Thoracic aorta (tissue), 2 donors: ENCODE results near the gene GALE. TPM values are rescaled to one million over a fixed set of nuclear protein-coding genes. Genes with fewer than 3 reads are reported as not detected.
A peak's percentile ranks its signal among the peaks of the same experiment; 100 is the strongest.
"Not testable (repeated sequence)": the region's sequence is repeated elsewhere in the genome, so short reads cannot be mapped to it uniquely, and the experiment has no call there.

Source experiments
- ATAC-seq: fragments of 150-250 bp; one replicate; pipeline ENCODE4 v1.8.0; 2017; ENCODE audit warnings: low read depth; ENCODE audit not compliant: insufficient number of reproducible peaks, low FRiP score
- DNase-seq: peaks from one replicate; pipeline ENCODE4 v3.0.0-alpha.2; 2020; ENCODE audit warnings: low spot score
- H3K27ac ChIP-seq, 2 donors: fragments of 200-600 bp; sonication (generic); 1 replicate in 1 of 2; 2 replicates in 1 of 2; pipeline ENCODE4 v1.5.1; 2016; ENCODE audit warnings: mild to moderate bottlenecking in 2 of 2, moderate library complexity in 2 of 2
- H3K27me3 ChIP-seq: fragments of 200-600 bp; sonication (generic); replicated peaks from 2 replicates; pipeline ENCODE4 v1.6.0; 2016; ENCODE audit warnings: mild to moderate bottlenecking; ENCODE audit not compliant: insufficient read depth
- H3K36me3 ChIP-seq: fragments of 200-600 bp; sonication (generic); one replicate; pipeline ENCODE4 v1.5.1; 2016
- H3K4me1 ChIP-seq, 2 donors: fragments of 200-600 bp; sonication (generic); 1 replicate in 1 of 2; 2 replicates in 1 of 2; pipeline versions ENCODE4 v1.5.1 to v1.6.0; 2016; ENCODE audit warnings: low read depth in 2 of 2, mild to moderate bottlenecking in 1 of 2; ENCODE audit not compliant: control insufficient read depth in 1 of 2
- H3K4me3 ChIP-seq: fragments of 200-600 bp; sonication (generic); 2 replicates; pipeline ENCODE4 v1.5.1; 2016; ENCODE audit warnings: mild to moderate bottlenecking
- H3K9me3 ChIP-seq: fragments of 200-600 bp; sonication (generic); 2 replicates; pipeline ENCODE4 v1.5.1; 2016
- CTCF ChIP-seq: fragments of 200-600 bp; sonication (generic); IDR thresholded peaks from one replicate; pipeline ENCODE4 v1.5.1; 2019; ENCODE audit warnings: antibody characterized with exemption
- total RNA-seq, 2 donors: library from RNA; depleted of rRNA; stranded (reverse); fragments of >200 nt; gene quantifications; one replicate each; pipeline versions ENCODE4 v1.1.0 to v1.2.3, GENCODE V29; 2016

GALE gene
- 10 to 100 TPM in 1 of 2 donors, 1 to 10 TPM in 1; 8.3 to 10.0 TPM for total RNA-seq

GRCh38 chr1:23800400-23801337 lies at the start of gene GALE:
Gene GALE (minus strand): TSS chr1:23800754. CDS start chr1:23799007, 1,747 bp downstream.
- peak; percentile 68 for ATAC-seq
- no peak for TF ChIP-seq CTCF
- no peaks in the 10 kb centered on the region for H3K27me3 ChIP-seq

GRCh38 chr1:23848673-23849616 lies 48.4 kb upstream of the GALE start:
- no peaks in the 10 kb centered on the region for H3K27me3 ChIP-seq
- H3K27ac ChIP-seq, result peak overlapping the region in 1 of 2 donors; percentile 44
- no peaks in the 10 kb centered on the region for H3K9me3 ChIP-seq
- H3K4me3 ChIP-seq, result peak overlapping the region; percentile 14
- peaks cover 0 to 9% of the 10 kb centered on the region in 2 donors for H3K4me1 ChIP-seq
- TF ChIP-seq CTCF, result no peak
- ATAC-seq, result no peak
- peaks cover 12% of the 10 kb centered on the region for H3K36me3 ChIP-seq
- no peak for DNase-seq

More at GRCh38 chr1:23800400-23801337, at the start of gene GALE:
- Histone ChIP-seq H3K9me3 (no peaks in the 10 kb centered on the region), H3K27ac (peak within 1 kb of the TSS; percentile 85 to 93), H3K36me3 (peaks cover 5% of the 10 kb centered on the region), H3K4me1 (peaks cover 3 to 23% of the 10 kb centered on the region in 2 donors), H3K4me3 (peak within 1 kb of the TSS; percentile 98)
- peak; percentile 90 for DNase-seq

GRCh38 chr1:23847482-23848095 lies 47.0 kb upstream of the GALE start:
- H3K4me1 ChIP-seq, DNase-seq, H3K4me3 ChIP-seq, ATAC-seq, H3K9me3 ChIP-seq, H3K27ac ChIP-seq, H3K27me3 ChIP-seq: not testable (repeated sequence)
- peaks cover 12% of the 10 kb centered on the region for H3K36me3 ChIP-seq

- H3K36me3 ChIP-seq, result peaks cover 12% of the 10 kb centered on the region
- no peak overlapping the region for H3K27ac ChIP-seq
- no peak for DNase-seq
- no peaks in the 10 kb centered on the region for H3K9me3 ChIP-seq
- no peak for TF ChIP-seq CTCF
- H3K27me3 ChIP-seq, result no peaks in the 10 kb centered on the region
- no peak for ATAC-seq
- peaks cover 0 to 9% of the 10 kb centered on the region in 2 donors for H3K4me1 ChIP-seq
- H3K4me3 ChIP-seq, result no peak overlapping the region
Observed at GRCh38 chr1:23845163-23845562, 44.6 kb upstream of the GALE start.

- Histone ChIP-seq H3K9me3 (no peaks in the 10 kb centered on the region), H3K27me3 (no peaks in the 10 kb centered on the region), H3K36me3 (peaks cover 12% of the 10 kb centered on the region), H3K4me1 (peaks cover 0 to 1% of the 10 kb centered on the region in 2 donors), H3K4me3 (no peak overlapping the region), H3K27ac (no peak overlapping the region)
- no peak for TF ChIP-seq CTCF
- no peak for ATAC-seq
- DNase-seq, result no peak
Observed at GRCh38 chr1:23843644-23844043, 43.1 kb upstream of the GALE start.
